H1 (cell line): ENCODE measurements around the gene HGFAC.

Source experiments
- ASH2L ChIP-seq: fragments of 200-600, 300-600 bp; sonication (generic); IDR thresholded peaks from one replicate; pipeline ENCODE4 v1.7.1; 2017; ENCODE audit warnings: low read length
- CEBPB ChIP-seq: IDR thresholded peaks from 2 replicates; pipeline ENCODE4 v1.6.1; 2012; ENCODE audit warnings: low read depth, low read length
- CHD2 ChIP-seq: IDR thresholded peaks from 2 replicates; pipeline ENCODE4 v1.6.1; 2012; ENCODE audit warnings: low read length, improper control_type of control experiment
- CTCF ChIP-seq, 3 experiments: IDR thresholded peaks; 1 replicate in 2 of 3; 2 replicates in 1 of 3; pipeline versions ENCODE4 v1.5.1 to v1.6.1; 2011; ENCODE audit warnings: low read length in 3 of 3, mild to moderate bottlenecking in 3 of 3, inconsistent platforms in 2 of 3, low read depth in 1 of 3, moderate library complexity in 1 of 3; ENCODE audit not compliant: insufficient read depth in 1 of 3; ENCODE audit errors: control extremely low read depth in 1 of 3
- POLR2AphosphoS5 ChIP-seq: IDR thresholded peaks from 2 replicates; pipeline ENCODE4 v1.6.1; 2011; ENCODE audit warnings: low read depth, low read length
- SIN3A ChIP-seq, 2 experiments: IDR thresholded peaks in 1 of 2; conservative IDR thresholded peaks in 1 of 2; 2 replicates each; pipeline ENCODE4 v1.6.1; 2011 to 2012; ENCODE audit warnings: low read length in 2 of 2, improper control_type of control experiment in 1 of 2, low read depth in 1 of 2, mild to moderate bottlenecking in 1 of 2

DNA sequence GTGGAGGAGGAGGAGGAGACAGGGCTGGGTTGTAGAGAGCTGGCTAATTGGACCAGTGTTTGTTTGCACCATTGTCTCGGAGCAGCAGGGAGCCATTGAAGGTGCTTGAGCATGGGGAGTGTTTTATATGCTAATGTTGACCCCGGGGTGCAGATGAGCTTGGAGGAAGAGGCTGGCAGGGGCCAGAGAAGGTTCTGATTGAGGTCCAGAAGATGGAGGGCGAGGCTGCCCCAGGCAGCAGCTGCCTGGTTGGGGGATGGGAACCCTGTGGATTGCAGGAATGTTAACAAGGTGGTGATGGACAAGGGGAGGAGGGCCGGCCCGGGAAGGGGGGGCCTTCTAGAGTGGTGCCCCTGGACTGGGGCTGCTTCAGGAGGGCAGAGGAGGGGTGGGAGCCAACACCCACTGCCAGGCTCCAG is 39.4 kb downstream of the HGFAC start:
- TF ChIP-seq CTCF (IDR thresholded peaks at IDR 0.05; ENCODE audit: control extremely low read depth in 1 of 3, insufficient read depth in 1 of 3, low read depth in 1 of 3, low read length in 3 of 3) (no peak), SIN3A (conservative IDR thresholded peaks at IDR 0.05 in 1 of 2, IDR thresholded peaks at IDR 0.05 in 1 of 2; ENCODE audit: low read depth in 1 of 2, low read length in 2 of 2) (no peak), POLR2AphosphoS5 (no peak), CHD2 (no peak), CEBPB (no peak), ASH2L (peak; percentile 33)
